ENCODE data around the gene RASSF1.

RASSF1 gene

DNA sequence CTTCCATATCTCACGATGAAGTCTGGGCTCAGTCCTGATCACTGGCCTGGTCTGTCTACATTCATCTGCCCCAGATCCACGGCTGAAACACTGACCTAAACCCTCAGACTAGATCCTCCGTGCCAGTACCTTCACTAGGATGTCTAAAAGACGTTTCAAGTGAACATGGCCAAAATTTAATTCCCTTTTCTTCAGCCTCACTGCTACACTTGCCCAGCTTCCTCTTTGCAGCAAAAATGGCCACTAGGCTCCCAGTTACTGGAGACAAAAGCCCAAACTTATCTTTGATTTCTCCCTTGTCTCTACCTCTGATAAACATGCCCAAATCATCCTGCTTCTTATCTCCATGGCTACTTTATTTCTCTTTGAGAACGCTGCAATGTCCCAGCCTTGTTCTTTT, 1.7 kb downstream of the RASSF1 start:
- no peak for TF ChIP-seq CTCF (IDR thresholded peaks at IDR 0.05; ENCODE audit: borderline replicate concordance, insufficient read depth, low read depth, low read length)
- H3K4me3 ChIP-seq (ENCODE audit: low read depth, low read length): peak overlapping the region; percentile 95

DNA sequence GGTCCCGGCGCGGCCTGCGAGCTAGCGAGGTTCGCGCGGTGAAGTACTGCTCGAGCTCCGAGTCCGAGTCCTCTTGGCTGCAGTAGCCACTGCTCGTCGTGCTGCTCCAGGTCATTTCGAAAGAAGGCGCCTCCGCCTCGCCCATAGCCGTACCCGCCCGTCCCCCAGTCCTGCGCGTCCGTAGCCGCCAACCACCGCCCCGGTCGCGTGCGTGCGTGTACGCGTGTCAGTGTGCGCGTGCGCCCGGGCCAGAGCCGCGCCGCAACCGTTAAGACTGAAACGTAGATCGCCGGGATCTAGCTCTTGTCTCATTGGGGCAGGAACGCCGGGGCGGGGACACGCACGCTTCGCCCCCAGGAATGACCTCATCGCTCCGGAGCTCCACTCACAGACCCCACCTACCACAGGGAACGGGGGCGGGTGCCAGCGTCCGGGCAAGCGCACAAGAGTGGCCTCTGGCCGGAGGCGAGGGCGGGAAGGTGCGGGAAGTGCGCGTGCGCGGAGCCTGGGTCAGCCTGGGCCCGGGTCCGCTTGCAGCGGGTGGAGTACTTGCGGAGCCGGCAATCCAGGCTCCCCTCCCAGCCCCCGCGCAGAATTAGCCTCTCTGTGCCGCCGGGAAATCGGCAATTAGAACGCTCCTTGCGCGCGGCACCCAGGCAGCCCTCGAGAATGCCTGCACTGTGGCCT, 3.3 kb downstream of the RASSF1 start:
- peak overlapping the region; percentile 95 for H3K4me3 ChIP-seq (ENCODE audit: low read depth, low read length)
- TF ChIP-seq CTCF (IDR thresholded peaks at IDR 0.05; ENCODE audit: borderline replicate concordance, insufficient read depth, low read depth, low read length): no peak

DNA sequence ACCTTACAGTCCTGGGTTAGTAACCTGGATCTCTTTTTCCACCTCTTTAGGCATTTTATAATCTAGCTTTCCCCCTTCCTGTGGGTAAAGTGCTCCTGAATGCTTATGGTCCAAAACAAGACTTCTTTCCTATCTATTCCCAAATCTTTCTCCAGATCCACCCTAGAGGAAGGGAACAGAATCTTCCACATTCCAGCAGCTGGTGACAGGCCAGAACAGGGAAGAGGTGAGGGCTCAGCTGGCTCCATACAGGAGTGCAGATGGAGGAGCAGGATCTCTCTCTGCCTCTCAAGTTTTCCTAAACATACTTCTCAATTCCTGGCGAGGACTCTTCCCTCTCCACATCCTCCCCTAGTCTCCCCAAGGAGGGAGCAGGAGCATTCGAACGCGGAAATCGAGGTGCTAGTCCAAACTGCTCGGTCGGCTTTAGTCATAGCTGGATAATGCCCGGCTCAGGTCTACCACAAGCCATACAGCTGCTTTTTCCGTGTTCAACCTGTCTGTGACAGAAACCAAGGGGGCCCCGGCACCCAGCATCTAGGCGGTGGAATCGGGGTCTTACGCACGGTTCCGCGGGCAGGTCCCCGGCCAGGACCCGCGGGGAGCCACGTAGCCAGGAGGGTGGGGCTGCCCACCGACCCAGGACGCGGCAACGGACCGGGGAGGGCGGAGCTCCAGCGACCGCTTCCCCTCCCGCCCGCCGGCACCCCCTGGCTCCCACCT, 4.0 kb downstream of the RASSF1 start:
- TF ChIP-seq CTCF (IDR thresholded peaks at IDR 0.05; ENCODE audit: borderline replicate concordance, insufficient read depth, low read depth, low read length): no peak
- peak overlapping the region; percentile 95 for H3K4me3 ChIP-seq (ENCODE audit: low read depth, low read length)

DNA sequence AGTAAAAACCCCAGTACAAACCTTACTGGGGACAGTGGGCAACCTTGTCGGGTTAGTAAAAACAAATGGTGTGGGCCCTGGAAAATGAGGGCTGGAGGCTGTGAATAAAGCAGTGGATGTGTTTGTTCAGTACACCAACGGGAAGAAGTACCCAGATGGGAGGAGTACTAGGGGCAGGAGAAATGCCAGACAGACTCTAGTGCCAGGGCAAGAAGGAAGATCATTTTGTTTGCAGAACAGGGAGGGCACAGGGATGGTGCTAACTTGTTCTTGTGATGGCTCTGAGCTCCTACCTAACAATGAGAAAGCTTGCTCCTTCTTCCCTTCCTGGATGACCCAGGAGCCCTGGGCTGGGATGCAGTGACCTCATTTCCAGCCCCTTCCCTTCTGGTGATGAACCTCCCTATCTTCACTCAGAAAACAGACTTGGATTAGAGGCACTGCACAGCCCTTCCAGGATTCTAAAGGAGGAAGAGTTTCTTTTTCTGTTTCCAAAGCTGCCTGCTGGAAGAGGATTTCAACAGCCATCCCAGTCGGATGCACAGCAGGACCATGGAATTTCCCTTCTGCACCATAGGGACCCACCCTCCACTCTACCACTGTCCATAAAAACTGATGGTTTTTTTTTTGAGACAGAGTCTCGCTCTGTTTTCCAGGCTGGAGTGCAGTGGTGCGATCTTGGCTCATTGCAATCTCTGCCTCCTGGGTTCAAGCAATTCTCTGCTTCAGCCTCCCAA, 6.1 kb downstream of the RASSF1 start:
- H3K4me3 ChIP-seq (ENCODE audit: low read depth, low read length): no peak overlapping the region
- TF ChIP-seq CTCF (IDR thresholded peaks at IDR 0.05; ENCODE audit: borderline replicate concordance, insufficient read depth, low read depth, low read length): no peak

DNA sequence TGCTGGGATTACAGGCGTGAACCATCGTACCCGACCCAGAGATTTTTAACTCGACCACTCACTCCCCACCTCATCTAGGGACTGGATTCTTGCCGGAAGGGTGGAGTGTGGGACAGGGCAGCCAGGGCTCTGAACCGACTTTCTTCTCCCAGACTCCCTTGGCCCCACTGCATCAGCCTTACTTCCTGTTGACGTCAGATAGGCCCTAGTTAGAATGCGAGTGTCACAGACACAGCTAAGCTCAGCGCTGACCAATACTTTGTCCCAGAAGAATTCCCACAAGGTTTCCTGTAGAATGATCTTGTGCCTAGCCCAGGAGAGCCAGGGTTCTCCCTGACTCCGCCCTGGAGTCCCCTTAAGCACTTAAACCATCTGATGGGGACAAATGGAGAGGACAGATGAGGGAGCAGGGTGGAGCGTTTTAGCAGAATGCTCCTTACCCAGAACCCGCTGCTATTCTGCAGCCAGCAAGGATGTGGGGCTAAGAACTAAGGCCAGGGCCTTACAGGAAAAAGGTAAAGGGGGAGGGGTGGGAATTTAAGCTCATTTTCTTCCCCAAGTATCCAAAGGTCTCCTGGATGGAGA, 6.8 kb downstream of the RASSF1 start:
- TF ChIP-seq CTCF (IDR thresholded peaks at IDR 0.05; ENCODE audit: borderline replicate concordance, insufficient read depth, low read depth, low read length): no peak
- no peak overlapping the region for H3K4me3 ChIP-seq (ENCODE audit: low read depth, low read length)

- TF ChIP-seq CTCF (IDR thresholded peaks at IDR 0.05; ENCODE audit: borderline replicate concordance, insufficient read depth, low read depth, low read length): no peak
- H3K4me3 ChIP-seq (ENCODE audit: low read depth, low read length): no peak overlapping the region
These were observed 9.2 kb downstream of the RASSF1 start for GRCh38 chr3:50331364-50331907.

Measured in GM12875 (cell line).